K562 (cell line): ENCODE measurements around the gene ABHD16A. TPM values are rescaled to one million over a fixed set of nuclear protein-coding genes. Genes with fewer than 3 reads are reported as not detected.

Experiments used
- CBFA2T2 ChIP-seq: fragments of 450-650 bp; conservative IDR thresholded peaks from 2 replicates; pipeline ENCODE4 v1.6.1; 2017; ENCODE audit warnings: mild to moderate bottlenecking
- CREB3 ChIP-seq: fragments of 450-650 bp; conservative IDR thresholded peaks from 2 replicates; pipeline ENCODE4 v1.6.1; 2016; ENCODE audit warnings: missing genetic modification characterization, low read depth, mild to moderate bottlenecking, missing compliant biosample characterization, moderate library complexity
- ELK1 ChIP-seq: sonication (generic); formaldehyde crosslinking; IDR thresholded peaks from 2 replicates; pipeline ENCODE4 v1.8.1; 2022; ENCODE audit warnings: missing genetic modification reagents
- MYC ChIP-seq, 2 experiments: fragments of 250-450 bp in 1 of 2; sonication (Bioruptor Pico) in 1 of 2; IDR thresholded peaks; 2 replicates each; pipeline versions ENCODE4 v1.5.1 to v1.6.1; 2012 to 2021; ENCODE audit warnings: low read depth in 2 of 2, borderline replicate concordance in 1 of 2, improper control_type of control experiment in 1 of 2, low read length in 1 of 2, mild to moderate bottlenecking in 1 of 2, moderate library complexity in 1 of 2
- PHB ChIP-seq: fragments of 250-450 bp; sonication (Bioruptor Pico); IDR thresholded peaks from 2 replicates; pipeline ENCODE4 v1.5.0; 2021
- SLC30A9 ChIP-seq: fragments of 250-450 bp; sonication (Bioruptor Pico); IDR thresholded peaks from 2 replicates; pipeline ENCODE4 v1.8.0; 2022; ENCODE audit warnings: mild to moderate bottlenecking, moderate library complexity
- XRCC3 ChIP-seq: fragments of 450-650 bp; IDR thresholded peaks from 2 replicates; pipeline ENCODE4 v1.6.1; 2017; ENCODE audit warnings: mild to moderate bottlenecking, moderate library complexity
- ZNF778 ChIP-seq: fragments of 450-650 bp; formaldehyde crosslinking; IDR thresholded peaks from 2 replicates; pipeline ENCODE4 v1.4.0; 2020; ENCODE audit warnings: mild to moderate bottlenecking, moderate library complexity
- polyA plus RNA-seq, 8 experiments: library from polyadenylated mRNA; depleted of rRNA in 4 of 8; stranded (reverse) in 5 of 8; unstranded in 3 of 8; fragments of >200 nt; fragmentation: Nextera tagmentation in 2 of 8; fragmentation: Illumina TruSeq in 1 of 8; extraction: Ambion mirVana in 2 of 8; extraction: Trizol in 1 of 8; gene quantifications; 2 replicates each; pipeline versions ENCODE4 v1.2.1 to v1.2.3, GENCODE V29; 2011 to 2014; ENCODE audit warnings: inconsistent platforms in 1 of 8, missing spikeins in 1 of 8
- total RNA-seq, 7 experiments: library from RNA; depleted of rRNA in 6 of 7; stranded (reverse); fragments of >200 nt in 6 of 7; fragmentation: Illumina TruSeq in 2 of 7; extraction: Trizol in 2 of 7; gene quantifications; 2 replicates each; pipeline versions ENCODE4 v1.2.1 to v1.2.3, GENCODE V29; 2011 to 2021; ENCODE audit warnings: low replicate concordance in 1 of 7
- TF ChIP-seq, protein P1 (sequence below): sonication (generic); formaldehyde crosslinking; IDR thresholded peaks from 2 replicates; pipeline ENCODE4 v1.8.0; 2022; ENCODE audit warnings: missing genetic modification reagents, mild to moderate bottlenecking, borderline replicate concordance

The ABHD16A gene
- total and polyA plus RNA-seq, 9 of the 15 experiments (the other 6 are each of a cell fraction or from before 2014, with no cell fraction given) = 25.8 to 120 (median 81.6) TPM

DNA sequence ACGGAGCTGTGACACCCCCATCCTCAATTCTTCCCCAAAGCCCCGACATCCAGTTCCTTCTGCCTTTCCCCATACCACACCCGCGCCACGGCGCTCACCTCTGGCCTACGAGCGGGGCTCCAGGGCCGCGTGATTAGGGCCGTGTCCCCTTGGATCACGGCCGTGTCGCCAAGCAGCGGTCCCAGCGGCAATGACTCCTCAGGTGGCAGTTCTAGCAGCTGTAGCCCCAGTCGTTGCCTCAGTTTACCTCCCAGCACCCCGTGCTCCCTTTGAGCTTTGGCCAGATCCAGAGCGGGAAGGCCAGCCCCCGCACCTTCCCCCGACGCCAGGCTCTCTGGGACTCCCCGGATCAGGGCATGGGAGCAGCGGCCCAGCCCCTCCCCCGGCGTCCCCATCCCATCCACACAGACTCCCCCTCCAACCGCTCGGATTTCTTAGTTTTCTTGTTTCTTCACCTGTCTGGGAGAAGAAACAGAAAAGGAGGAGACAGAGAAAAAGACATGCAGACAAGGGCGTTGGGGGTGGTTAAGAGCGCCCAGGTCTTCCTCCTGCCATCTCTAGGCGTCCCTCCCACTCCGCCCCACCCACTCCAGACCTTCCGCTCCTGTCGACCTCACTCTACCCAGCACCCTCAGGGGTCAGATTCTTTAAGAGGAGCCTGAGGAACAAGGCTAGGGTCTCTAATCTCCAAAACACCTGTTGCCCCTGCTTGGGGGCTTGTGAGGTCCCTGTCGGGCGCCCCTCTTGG lies 25.8 kb upstream of the ABHD16A start, which contains the start of gene DDAH2 (continued):
- TF ChIP-seq ELK1 (CRISPR knock-in tag) = no peak
- no peak for TF ChIP-seq MYC (IDR thresholded peaks at IDR 0.05; ENCODE audit: low read depth, low read length)
- TF ChIP-seq MYC (CRISPR knock-in tag; IDR thresholded peaks at IDR 0.05; ENCODE audit: borderline replicate concordance, low read depth) = peak; percentile 15; the same call in 1 of the 2 replicates
- TF ChIP-seq, protein P1, sequence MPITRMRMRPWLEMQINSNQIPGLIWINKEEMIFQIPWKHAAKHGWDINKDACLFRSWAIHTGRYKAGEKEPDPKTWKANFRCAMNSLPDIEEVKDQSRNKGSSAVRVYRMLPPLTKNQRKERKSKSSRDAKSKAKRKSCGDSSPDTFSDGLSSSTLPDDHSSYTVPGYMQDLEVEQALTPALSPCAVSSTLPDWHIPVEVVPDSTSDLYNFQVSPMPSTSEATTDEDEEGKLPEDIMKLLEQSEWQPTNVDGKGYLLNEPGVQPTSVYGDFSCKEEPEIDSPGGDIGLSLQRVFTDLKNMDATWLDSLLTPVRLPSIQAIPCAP (CRISPR knock-in tag) = peak; percentile 28; the same call in 1 of the 2 replicates
- TF ChIP-seq SLC30A9 = peak; percentile 8; the same call in 1 of the 2 replicates
- no peak for TF ChIP-seq CBFA2T2
- TF ChIP-seq CREB3 (tag) = no peak
- no peak for TF ChIP-seq XRCC3
- no peak for TF ChIP-seq ZNF778 (CRISPR knock-in tag)
- TF ChIP-seq PHB (CRISPR knock-in tag) = 0 out of 2 replicates have a peak, but pooled peaks have one; percentile 19
